HG02885 (cell line): Measurements from ENCODE around the gene TEAD1.

Experiments used
- ATAC-seq: cut with Tn5 transposase; IDR thresholded peaks from one replicate; pipeline ENCODE4 v1.9.1; 2021; ENCODE audit warnings: mild to moderate bottlenecking; ENCODE audit not compliant: unreplicated experiment, poor library complexity

TEAD1 gene

DNA sequence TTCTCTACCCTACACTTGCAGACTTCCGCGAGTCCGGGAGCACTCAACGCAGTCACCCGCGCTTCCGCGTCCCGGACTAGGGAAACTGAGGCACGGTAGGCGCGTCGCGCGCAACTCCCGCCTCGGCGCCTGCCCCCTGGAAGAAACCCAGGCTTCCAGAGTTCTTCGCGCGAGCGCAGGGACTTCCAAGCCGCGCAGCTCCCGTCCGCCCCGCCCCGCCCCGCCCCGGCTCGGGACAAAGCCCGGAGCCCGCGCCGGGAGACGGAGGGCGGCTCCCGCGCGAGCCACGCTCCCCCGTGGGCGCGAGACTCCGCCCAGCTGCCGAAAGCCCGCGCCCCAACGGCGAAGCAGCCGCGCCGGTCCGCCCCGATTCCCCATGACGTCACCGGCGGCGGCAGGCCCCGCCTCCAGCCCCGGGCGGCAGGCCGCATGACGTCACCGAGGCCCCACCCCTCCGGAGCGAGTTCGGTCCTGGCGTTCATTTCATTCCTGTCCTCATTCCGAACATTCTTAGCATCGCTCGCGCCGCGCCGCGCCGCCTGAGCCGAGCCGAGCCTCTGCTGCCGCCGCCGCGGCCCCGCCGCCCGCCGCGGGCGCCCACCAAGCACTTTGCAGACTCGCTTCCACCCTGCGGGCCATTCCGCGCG is at the start of gene TEAD1:
TSS of gene TEAD1 (plus strand) at position 498 of the 647 bp plus-strand sequence.
- ATAC-seq, result peak; percentile 87

- ATAC-seq, result no peak
Measured at GRCh38 chr11:12624595-12624994, 49.6 kb upstream of the TEAD1 start.

DNA sequence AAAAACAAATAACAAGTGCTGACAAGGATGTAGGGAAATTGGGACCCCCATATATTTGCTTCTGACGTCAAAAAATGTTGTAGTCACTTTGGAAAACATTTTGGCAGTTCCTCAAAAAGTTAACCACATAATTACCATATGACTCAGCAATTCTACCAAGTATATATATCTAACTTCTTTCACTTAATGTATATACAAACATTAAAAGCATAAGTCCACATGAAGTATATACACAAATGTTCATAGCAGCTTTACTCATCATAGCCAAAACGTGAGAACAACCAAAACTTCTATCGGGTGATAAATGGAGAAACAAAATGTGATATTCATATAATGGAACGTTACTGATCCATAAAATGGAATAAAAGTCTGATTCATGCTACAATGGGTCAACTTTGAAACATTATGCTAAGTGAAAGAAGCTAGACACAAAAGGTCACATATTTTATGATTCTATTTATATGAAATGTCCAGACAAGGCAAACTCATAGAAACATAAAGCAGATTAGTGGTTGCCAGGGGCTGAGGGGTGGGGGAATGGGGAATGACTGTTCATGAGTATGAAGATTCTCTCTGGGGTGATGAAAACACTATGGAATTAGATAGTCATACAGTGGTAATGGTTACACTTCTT is 48.7 kb upstream of the TEAD1 start:
- ATAC-seq, result no peak

GRCh38 chr11:12626616-12627015 is 47.6 kb upstream of the TEAD1 start:
- ATAC-seq, result no peak

- no peak for ATAC-seq
Measured at GRCh38 chr11:12628314-12628713, 45.9 kb upstream of the TEAD1 start.

DNA sequence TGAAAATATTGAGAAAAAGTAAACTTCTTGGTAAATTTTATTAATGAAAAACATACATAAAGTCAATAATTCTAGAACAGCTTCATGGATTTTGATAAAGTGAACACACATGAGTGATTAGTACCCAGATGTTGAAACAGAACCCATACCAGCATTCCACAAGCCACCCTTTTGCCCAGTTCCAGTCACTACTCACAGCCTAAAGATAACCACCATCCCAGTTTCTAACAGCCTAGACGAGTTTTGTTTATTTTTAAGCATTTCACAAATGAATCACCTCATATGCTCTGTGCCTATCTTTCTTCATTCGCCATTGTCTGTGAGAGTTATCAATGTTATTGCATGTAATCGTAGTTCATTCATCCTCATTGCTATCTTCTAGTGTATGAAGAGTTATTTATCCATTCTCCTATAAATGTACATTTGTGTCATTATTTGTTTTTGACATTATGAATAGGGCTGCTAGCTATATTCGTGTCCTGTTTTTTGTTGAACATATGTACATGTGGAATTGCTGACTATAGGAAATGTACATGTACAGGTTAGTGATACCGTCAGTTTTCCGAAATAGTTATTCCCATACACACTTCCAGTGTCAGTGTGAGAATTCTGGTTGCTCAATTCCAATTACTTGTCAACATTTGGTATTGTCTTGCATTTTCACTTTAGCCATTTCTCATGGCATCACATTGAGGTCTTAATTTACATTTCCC is 44.5 kb upstream of the TEAD1 start:
- ATAC-seq, result no peak

- ATAC-seq, result no peak
Measured at GRCh38 chr11:12631651-12632050, 42.6 kb upstream of the TEAD1 start.

DNA sequence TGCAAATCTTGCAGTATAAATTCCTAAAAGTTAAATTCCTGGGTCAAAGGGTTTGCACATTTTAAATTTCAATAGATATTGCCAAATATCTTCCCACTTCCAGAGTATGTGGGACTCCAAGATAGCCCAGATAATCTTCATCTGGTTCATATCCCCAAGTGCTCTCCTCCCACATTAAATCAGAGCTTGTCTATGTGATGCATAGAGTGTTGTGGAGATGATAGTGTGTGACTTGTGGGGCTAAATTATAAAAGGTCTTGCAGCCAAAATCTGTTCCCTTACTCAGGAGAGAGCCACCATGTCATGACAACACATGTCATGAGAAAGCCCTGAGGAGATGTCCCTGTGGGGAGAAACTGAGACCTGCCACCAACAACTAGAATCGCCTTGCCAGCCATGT is 39.9 kb upstream of the TEAD1 start:
- no peak for ATAC-seq

GRCh38 chr11:12636871-12637410 is 37.3 kb upstream of the TEAD1 start:
- ATAC-seq, result no peak

GRCh38 chr11:12639388-12639787 is 34.8 kb upstream of the TEAD1 start:
- ATAC-seq, result no peak

GRCh38 chr11:12640355-12640754 is 33.9 kb upstream of the TEAD1 start:
- no peak for ATAC-seq

GRCh38 chr11:12640926-12641849 is 33.0 kb upstream of the TEAD1 start:
- ATAC-seq, result no peak

GRCh38 chr11:12642040-12642439 is 32.2 kb upstream of the TEAD1 start:
- ATAC-seq, result no peak

DNA sequence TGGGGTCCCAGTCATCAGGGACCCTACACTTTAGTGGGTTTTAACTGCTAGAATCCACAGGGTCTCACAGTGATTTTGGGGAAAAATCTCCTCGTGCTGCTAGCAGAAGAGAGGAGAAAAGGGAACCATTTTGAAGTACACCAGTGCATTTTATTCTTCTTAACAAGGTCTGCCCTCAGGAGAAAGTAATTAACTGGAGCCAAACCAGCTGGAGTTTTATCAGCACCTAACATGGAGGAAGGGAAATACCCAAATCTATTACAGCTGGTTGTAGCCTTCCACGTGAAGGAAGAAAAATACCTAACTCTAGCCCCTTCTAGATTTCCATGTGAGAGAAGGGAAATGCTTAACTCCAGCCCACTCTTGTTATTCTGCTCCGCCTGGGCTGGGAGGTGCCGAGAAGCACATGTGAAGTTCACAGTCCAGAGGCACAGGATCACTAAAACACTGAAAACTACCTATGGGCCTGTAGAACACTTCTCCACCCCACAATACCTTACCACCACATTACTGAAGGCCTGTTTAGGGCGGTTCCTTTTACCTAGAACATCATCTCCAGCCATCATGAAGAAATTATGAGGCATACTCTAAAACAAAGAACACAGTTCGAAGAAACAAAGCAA is 31.3 kb upstream of the TEAD1 start:
- no peak for ATAC-seq

DNA sequence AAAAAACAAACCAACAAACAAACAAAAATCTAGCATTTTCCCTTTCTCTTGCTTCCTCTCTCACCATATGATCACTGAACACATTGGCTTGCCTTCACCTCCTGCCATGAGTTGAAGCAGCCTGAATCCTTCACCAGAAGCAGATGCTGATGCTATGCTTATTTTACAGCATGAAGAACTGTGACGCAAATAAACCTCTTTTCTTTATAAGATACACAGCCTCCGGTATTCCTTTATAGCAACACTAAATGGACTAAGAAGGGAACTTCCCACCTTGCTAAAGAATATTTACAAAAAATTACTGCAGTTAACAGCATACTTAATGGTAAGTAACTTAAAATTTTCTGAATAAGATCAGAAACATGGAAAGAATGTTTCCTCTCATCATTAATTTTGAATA is 27.7 kb upstream of the TEAD1 start:
- ATAC-seq, result no peak

DNA sequence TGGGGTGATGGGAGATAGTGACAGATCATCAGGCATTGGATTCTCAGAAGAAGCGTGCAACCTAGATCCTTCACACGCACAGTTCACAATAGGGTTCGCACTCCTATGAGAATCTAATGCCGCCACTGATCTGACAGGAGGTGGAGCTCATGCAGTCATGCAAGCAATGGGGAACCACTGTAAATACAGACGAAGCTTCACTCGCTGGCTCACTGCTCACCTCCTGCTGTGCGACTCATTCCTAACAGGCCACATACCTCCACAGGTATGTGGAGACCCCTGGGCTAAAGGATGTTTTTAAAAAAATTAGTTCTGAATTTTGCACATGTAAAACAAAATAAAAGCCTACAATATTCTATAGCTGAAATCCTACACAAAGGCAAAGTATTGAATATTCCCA is 20.5 kb upstream of the TEAD1 start:
- no peak for ATAC-seq

DNA sequence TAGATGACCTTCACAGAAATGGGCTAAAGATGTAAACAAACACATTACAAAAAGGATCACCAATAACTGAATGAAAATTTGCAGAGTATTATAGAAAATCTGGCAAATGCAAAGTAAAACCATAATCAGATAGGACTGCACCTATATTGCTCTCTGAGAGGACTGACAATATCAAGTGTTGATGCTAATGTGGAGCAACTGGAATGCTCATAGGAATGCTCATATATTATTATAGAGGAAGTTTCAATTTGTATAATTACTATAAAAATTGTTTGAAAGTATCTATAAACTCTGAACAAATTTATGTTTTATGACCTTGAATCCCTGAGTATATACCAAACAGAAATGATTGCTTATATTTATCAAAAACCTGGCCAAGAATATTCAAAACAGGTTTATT is 18.4 kb upstream of the TEAD1 start:
- no peak for ATAC-seq

DNA sequence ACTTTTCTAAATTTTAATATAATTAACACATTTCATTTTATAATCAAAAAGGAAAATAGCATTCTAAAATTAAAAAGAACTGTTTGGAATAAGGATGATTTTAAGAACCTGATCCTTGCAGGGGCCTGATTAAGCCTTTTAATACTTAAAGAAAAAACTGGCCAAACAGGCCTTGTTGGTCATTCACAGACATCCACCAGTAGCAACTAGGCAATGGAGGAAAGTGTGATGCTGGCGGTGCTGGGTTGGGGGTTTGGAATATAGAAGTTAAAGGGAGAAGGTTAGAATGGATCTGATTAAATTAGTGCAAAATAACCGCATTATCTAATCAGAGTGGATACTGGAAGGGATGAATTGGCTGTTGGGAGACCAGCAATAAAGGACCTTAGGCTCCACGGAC is 16.9 kb upstream of the TEAD1 start:
- ATAC-seq, result no peak

GRCh38 chr11:12657981-12658380 is 16.2 kb upstream of the TEAD1 start:
- no peak for ATAC-seq

DNA sequence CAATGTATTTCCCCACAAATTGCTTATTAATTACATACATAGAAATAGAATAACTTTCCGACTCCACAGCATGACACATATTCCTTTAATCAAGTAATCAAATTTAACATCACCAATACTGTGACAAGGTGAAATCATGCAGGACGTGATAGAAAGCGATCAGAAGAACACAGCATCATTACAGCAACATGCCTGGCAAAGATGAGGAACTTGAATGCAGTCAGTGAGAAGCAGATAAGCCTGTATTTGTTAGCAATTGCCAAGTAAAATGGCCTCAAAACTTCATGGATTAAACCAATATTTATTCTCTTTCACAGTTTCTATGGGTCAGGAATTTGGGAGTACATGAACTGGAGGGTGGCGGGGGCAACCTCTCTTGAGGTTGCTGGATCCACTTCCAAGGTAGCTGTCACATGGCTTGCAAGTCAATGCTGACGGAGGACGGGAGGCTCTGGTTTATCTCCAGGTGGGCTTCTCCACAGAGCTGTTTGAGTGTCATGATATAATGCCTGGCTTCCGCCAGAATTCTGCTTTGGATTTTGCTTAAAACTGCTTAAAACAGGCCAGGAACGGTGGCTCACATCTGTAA is 12.0 kb upstream of the TEAD1 start:
- no peak for ATAC-seq
